Measurements from ENCODE around the gene ZKSCAN4.

The ZKSCAN4 gene

GRCh38 chr6:28205879-28206278 lies 46.2 kb downstream of the ZKSCAN4 start:
- no peak for DNase-seq (ENCODE audit: low read depth)
- no peak for TF ChIP-seq CTCF (conservative IDR thresholded peaks at IDR 0.05; ENCODE audit: control insufficient read depth, insufficient read depth, low read depth, low read length)
- H3K4me3 ChIP-seq (ENCODE audit: control insufficient read depth, low read depth, low read length): no peak overlapping the region

- H3K4me3 ChIP-seq (ENCODE audit: control insufficient read depth, low read depth, low read length): no peak overlapping the region
- no peak for TF ChIP-seq CTCF (conservative IDR thresholded peaks at IDR 0.05; ENCODE audit: control insufficient read depth, insufficient read depth, low read depth, low read length)
- DNase-seq (ENCODE audit: low read depth): no peak
These were observed 48.9 kb downstream of the ZKSCAN4 start for GRCh38 chr6:28203201-28203600.

DNA sequence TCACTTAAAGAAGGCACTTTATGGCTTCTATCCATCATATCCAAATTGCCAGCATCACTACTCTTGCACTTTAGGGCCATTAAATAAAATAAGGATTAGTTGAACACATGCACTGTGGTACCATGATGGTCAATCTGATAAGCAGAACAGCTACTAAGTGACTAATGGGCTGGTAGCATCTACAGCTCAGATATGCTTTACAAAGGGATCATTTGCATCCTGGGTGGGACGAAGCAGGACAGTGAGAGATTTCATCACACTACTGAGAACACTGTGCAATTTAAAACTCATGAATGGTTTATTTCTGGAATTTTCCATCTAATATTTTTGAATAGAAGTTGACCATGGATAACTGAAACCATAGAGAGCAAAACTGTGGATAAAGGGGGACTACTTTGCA lies 52.0 kb downstream of the ZKSCAN4 start:
- DNase-seq (ENCODE audit: low read depth): no peak
- TF ChIP-seq CTCF (conservative IDR thresholded peaks at IDR 0.05; ENCODE audit: control insufficient read depth, insufficient read depth, low read depth, low read length): no peak
- no peak overlapping the region for H3K4me3 ChIP-seq (ENCODE audit: control insufficient read depth, low read depth, low read length)
